ENCODE data around the gene CXXC5. TPM values are rescaled to one million over a fixed set of nuclear protein-coding genes. Genes with fewer than 3 reads are reported as not detected.

CXXC5 gene
- total and polyA plus RNA-seq, 2 experiments from 2014 or later, result 81.4 to 168 TPM

DNA sequence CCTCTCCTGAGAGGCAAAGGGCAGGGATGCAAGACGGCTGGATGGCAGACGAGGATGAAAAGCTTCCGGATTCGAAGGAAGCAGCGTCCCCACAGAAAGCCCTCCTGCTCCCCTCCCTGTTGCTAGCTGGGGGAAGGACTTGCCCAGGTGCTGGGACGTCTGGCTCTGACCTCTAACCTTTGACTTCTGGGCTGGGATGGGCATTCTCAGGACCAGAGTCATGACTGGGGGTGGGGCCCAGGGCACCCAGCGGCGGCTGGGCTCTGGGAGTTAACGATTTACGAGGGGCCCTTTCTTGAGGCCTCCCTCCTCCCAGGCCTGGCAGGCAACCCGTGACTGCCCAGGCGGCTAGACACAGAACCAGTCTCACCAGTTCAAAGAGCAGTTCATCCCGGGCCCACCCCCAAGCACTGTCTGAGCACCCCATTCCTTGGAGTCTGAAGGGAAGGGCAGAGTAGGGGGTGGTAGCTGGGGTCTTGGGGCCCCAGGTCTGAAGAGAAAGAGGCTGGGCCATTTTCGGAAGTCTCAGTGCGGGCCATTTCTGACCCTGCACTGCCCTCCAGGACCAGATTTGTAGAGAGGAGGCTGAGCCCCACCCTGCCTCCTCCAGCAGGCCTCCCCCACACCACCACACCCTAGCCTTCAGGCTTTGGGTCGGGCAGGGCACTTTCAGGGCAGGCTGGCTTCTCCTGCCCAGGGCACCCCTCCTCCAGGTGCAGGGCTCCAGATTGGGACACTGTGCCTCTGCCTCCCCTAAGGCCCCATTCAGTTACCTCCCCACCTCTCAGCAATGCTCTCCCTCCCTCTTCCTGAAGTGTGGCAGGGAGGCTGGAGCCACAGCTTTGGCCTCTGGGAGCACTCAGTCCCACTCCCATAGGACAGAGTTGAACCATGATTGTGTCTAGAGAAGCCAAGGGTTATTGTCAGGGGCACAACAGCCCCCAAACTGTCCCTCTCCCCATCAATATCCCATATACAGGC is 5.0 kb upstream of the CXXC5 start:
- WGBS, 2 experiments (ENCODE audit: low coverage in 1 of 2, low lambda C conversion rate in 2 of 2, missing lambda C conversion rate in 2 of 2), result 83 to 84% methylated on average over 14 to 15 of the region's 16 CpGs
- Histone ChIP-seq H3K4me3 (no peak overlapping the region), H3K4me2 (ENCODE audit: unreplicated experiment) (no peak overlapping the region), H2AFZ (no peak overlapping the region), H4K20me1 (ENCODE audit: insufficient read depth) (no peaks in the 10 kb centered on the region), H3F3A (ENCODE audit: insufficient read depth) (no peaks in the 10 kb centered on the region), H3K27me3 (replicated peaks; ENCODE audit: insufficient read depth) (no peaks in the 10 kb centered on the region), H3K27ac (no peak overlapping the region), H3K4me1 (ENCODE audit: insufficient read depth) (peaks cover 19% of the 10 kb centered on the region), H3K36me3 (ENCODE audit: low read depth) (no peaks in the 10 kb centered on the region), H3K9me3 (ENCODE audit: low read depth) (no peaks in the 10 kb centered on the region), H3K9me2 (ENCODE audit: insufficient read depth) (no peaks in the 10 kb centered on the region), H3K79me2 (ENCODE audit: insufficient read depth) (peaks cover 9% of the 10 kb centered on the region), H3K9ac (no peak overlapping the region)
- no peak for DNase-seq
- in situ Hi-C loops (cut with MboI), result no loop called here
- TF ChIP-seq EZH2phosphoT487 (IDR thresholded peaks at IDR 0.05; ENCODE audit: insufficient read depth, low read depth), result no peak
- no peak for TF ChIP-seq EZH2 (IDR thresholded peaks at IDR 0.05; ENCODE audit: insufficient read depth, poor library complexity, severe bottlenecking)

DNA sequence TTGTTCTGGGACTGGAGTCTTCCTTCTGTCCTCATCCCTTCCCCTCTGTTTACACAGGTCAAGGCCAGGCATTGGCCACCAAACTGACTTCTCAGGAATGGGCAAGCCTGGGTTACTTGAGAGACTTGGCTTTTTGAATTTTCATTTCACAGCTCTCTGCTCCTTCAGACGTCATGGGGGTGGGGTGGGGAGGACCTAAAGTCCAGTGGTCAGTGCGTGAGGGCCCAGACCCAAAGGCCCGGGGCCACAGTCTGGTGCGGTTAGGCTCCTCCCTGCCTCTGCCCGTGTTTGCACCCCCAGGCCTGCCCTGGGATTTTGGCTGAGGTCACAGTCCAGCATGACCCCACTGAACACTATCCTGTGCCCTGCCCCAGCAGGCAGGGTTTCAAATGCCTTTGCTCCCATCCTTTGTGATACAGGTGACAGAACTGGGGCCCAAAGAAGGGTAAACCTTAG is 4.1 kb upstream of the CXXC5 start:
- peaks cover 13% of the 10 kb centered on the region for H3K79me2 ChIP-seq (ENCODE audit: insufficient read depth)
- H3K9me3 ChIP-seq (ENCODE audit: low read depth), result no peaks in the 10 kb centered on the region
- no peak overlapping the region for H3K4me3 ChIP-seq
- no peaks in the 10 kb centered on the region for H4K20me1 ChIP-seq (ENCODE audit: insufficient read depth)
- H3K9me2 ChIP-seq (ENCODE audit: insufficient read depth), result no peaks in the 10 kb centered on the region
- 89 to 95% methylated on average over 5 of the region's 5 CpGs for WGBS, 2 experiments (ENCODE audit: low coverage in 1 of 2, low lambda C conversion rate in 2 of 2, missing lambda C conversion rate in 2 of 2)
- peaks cover 11% of the 10 kb centered on the region; the same call in 1 of the 2 replicates for H3K4me1 ChIP-seq (ENCODE audit: insufficient read depth)
- no peaks in the 10 kb centered on the region for H3F3A ChIP-seq (ENCODE audit: insufficient read depth)
- H3K27me3 ChIP-seq (replicated peaks; ENCODE audit: insufficient read depth), result no peaks in the 10 kb centered on the region
- DNase-seq, result no peak
- no peaks in the 10 kb centered on the region for H3K36me3 ChIP-seq (ENCODE audit: low read depth)
- TF ChIP-seq EZH2 (IDR thresholded peaks at IDR 0.05; ENCODE audit: insufficient read depth, poor library complexity, severe bottlenecking) (no peak), EZH2phosphoT487 (IDR thresholded peaks at IDR 0.05; ENCODE audit: insufficient read depth, low read depth) (no peak)
- in situ Hi-C loops (cut with MboI), result no loop called here
- H3K27ac ChIP-seq, result no peak overlapping the region
- H3K9ac ChIP-seq, result no peak overlapping the region
- H3K4me2 ChIP-seq (ENCODE audit: unreplicated experiment), result no peak overlapping the region
- no peak overlapping the region for H2AFZ ChIP-seq

DNA sequence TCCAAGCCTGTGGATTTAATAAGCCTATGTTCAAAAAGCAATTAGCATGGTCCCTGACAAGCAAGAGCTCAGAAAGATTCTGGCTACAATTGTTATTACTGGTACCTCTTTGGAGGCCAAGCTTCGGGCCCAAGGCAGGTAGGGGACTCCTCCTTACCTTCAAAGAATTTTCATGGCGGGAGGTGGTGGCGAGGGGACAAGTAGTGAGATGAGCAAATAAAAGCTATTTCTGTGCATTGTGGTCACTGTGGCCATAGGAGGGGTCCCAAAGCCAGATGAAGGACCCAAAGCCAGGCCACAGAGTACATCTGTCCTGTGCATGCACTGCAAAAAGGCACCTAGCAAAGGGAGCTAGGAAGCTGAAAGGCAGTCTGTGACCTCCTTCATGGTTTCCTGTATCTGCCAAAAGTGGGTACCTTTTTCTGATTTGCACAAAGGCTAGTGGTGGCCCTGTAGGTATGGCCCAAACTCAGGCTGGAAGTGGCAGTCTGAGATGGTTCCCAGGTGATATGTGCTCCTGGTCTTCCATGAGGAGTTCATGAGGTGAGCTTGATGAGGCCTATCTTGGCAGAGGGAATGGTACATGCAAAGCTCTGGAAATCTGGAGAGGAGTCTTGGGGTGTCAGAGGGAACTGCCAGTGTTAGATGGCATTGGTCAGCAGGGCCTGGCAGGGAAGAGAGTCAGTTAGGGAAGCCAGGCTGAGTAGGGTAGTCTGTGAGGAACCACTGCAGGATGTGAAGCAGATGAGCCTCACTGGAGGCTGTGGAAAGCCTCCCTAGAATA is 3.3 kb upstream of the CXXC5 start:
- WGBS, 2 experiments (ENCODE audit: low coverage in 1 of 2, low lambda C conversion rate in 2 of 2, missing lambda C conversion rate in 2 of 2), result 94 to 97% methylated on average over 3 of the region's 3 CpGs
- peaks cover 21% of the 10 kb centered on the region for H3K79me2 ChIP-seq (ENCODE audit: insufficient read depth)
- in situ Hi-C loops (cut with MboI), result no loop called here

DNA sequence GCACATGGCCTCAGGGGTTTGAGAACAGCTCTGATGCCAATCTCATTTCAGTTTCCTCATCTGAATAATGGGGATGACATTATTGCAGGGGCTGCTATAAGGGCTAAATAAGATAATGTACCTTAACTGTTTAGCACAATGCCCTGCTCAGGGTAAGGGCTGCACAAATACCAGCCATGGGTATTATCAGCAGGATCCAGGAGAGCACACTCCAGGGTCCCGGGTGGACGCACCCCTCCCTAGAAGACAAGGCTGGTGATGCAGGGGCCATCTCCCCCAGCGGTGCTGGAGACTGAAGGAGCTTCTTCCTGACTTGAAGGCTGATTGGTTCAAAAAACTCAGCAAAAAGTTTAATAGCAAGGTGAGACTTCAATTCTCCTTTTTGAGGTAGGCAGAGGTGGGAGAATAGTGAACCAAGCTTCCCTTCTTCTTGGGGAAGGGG is 2.7 kb upstream of the CXXC5 start:
- H3K4me2 ChIP-seq (ENCODE audit: unreplicated experiment), result no peak overlapping the region
- H3K9me2 ChIP-seq (ENCODE audit: insufficient read depth), result no peaks in the 10 kb centered on the region
- peaks cover under 1% of the 10 kb centered on the region; the same call in 1 of the 2 replicates for H3F3A ChIP-seq (ENCODE audit: insufficient read depth)
- H3K9me3 ChIP-seq (ENCODE audit: low read depth), result no peaks in the 10 kb centered on the region
- in situ Hi-C loops (cut with MboI), result no loop called here
- TF ChIP-seq EZH2phosphoT487 (IDR thresholded peaks at IDR 0.05; ENCODE audit: insufficient read depth, low read depth) (no peak), EZH2 (IDR thresholded peaks at IDR 0.05; ENCODE audit: insufficient read depth, poor library complexity, severe bottlenecking) (no peak)
- H3K27ac ChIP-seq, result no peak overlapping the region
- H2AFZ ChIP-seq, result no peak overlapping the region
- H3K4me1 ChIP-seq (ENCODE audit: insufficient read depth), result 0 out of 2 replicates have a peak, but pooled peaks cover 7% of the 10 kb centered on the region
- no peak overlapping the region for H3K9ac ChIP-seq
- peaks cover 27% of the 10 kb centered on the region for H3K79me2 ChIP-seq (ENCODE audit: insufficient read depth)
- no peaks in the 10 kb centered on the region for H3K36me3 ChIP-seq (ENCODE audit: low read depth)
- no peaks in the 10 kb centered on the region for H4K20me1 ChIP-seq (ENCODE audit: insufficient read depth)
- WGBS, 2 experiments (ENCODE audit: low coverage in 1 of 2, low lambda C conversion rate in 2 of 2, missing lambda C conversion rate in 2 of 2), result 81 to 91% methylated on average over 3 of the region's 3 CpGs
- H3K27me3 ChIP-seq (replicated peaks; ENCODE audit: insufficient read depth), result no peaks in the 10 kb centered on the region
- DNase-seq, result no peak
- H3K4me3 ChIP-seq, result no peak overlapping the region

More for the DNA sequence above, 3.3 kb upstream of the CXXC5 start:
- H3K27me3 ChIP-seq (replicated peaks; ENCODE audit: insufficient read depth), result no peaks in the 10 kb centered on the region
- no peak for TF ChIP-seq EZH2 (IDR thresholded peaks at IDR 0.05; ENCODE audit: insufficient read depth, poor library complexity, severe bottlenecking)
- TF ChIP-seq EZH2phosphoT487 (IDR thresholded peaks at IDR 0.05; ENCODE audit: insufficient read depth, low read depth), result no peak
- no peak overlapping the region for H3K27ac ChIP-seq
- DNase-seq, result no peak
- H3K4me1 ChIP-seq (ENCODE audit: insufficient read depth), result 0 out of 2 replicates have a peak, but pooled peaks cover 7% of the 10 kb centered on the region
- no peak overlapping the region for H3K9ac ChIP-seq
- H2AFZ ChIP-seq, result no peak overlapping the region
- no peaks in the 10 kb centered on the region for H3K36me3 ChIP-seq (ENCODE audit: low read depth)
- H3F3A ChIP-seq (ENCODE audit: insufficient read depth), result no peaks in the 10 kb centered on the region
- no peaks in the 10 kb centered on the region for H3K9me3 ChIP-seq (ENCODE audit: low read depth)
- H3K4me3 ChIP-seq, result no peak overlapping the region
- no peaks in the 10 kb centered on the region for H4K20me1 ChIP-seq (ENCODE audit: insufficient read depth)
- H3K9me2 ChIP-seq (ENCODE audit: insufficient read depth), result no peaks in the 10 kb centered on the region
- no peak overlapping the region for H3K4me2 ChIP-seq (ENCODE audit: unreplicated experiment)

Data from GM23248 (cell line).